ENCODE measurements around the gene RAB25.
"Not testable (repeated sequence)": the region's sequence is repeated elsewhere in the genome, so short reads cannot be mapped to it uniquely, and the experiment has no call there.

RAB25 gene

DNA sequence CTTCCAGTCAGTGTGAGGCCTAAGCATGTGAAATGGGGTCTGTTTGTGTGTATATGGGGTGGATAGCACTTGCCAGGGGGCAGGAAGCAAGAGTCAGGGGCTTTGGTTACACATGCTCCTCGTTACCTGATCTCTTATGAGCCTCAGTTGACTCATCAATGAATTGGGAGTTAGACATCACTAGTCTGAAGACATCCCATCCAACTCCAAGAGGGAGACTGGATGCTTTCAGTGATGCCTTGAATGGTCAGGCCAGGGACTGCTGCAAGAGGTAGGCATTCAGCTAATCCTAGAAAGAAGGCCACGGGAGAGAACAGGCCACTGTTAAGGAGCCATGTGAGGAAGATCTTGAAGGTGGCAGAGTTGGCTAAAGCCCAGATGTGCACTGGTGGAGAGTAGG is 6.3 kb downstream of the RAB25 start:
- no peak overlapping the region for H3K4me3 ChIP-seq (ENCODE audit: low read depth, low read length)
- TF ChIP-seq, protein P1, sequence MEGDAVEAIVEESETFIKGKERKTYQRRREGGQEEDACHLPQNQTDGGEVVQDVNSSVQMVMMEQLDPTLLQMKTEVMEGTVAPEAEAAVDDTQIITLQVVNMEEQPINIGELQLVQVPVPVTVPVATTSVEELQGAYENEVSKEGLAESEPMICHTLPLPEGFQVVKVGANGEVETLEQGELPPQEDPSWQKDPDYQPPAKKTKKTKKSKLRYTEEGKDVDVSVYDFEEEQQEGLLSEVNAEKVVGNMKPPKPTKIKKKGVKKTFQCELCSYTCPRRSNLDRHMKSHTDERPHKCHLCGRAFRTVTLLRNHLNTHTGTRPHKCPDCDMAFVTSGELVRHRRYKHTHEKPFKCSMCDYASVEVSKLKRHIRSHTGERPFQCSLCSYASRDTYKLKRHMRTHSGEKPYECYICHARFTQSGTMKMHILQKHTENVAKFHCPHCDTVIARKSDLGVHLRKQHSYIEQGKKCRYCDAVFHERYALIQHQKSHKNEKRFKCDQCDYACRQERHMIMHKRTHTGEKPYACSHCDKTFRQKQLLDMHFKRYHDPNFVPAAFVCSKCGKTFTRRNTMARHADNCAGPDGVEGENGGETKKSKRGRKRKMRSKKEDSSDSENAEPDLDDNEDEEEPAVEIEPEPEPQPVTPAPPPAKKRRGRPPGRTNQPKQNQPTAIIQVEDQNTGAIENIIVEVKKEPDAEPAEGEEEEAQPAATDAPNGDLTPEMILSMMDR (IDR thresholded peaks at IDR 0.05; ENCODE audit: low read depth, low read length, missing control alignments), result no peak
- no peak for DNase-seq (ENCODE audit: low read depth)

DNA sequence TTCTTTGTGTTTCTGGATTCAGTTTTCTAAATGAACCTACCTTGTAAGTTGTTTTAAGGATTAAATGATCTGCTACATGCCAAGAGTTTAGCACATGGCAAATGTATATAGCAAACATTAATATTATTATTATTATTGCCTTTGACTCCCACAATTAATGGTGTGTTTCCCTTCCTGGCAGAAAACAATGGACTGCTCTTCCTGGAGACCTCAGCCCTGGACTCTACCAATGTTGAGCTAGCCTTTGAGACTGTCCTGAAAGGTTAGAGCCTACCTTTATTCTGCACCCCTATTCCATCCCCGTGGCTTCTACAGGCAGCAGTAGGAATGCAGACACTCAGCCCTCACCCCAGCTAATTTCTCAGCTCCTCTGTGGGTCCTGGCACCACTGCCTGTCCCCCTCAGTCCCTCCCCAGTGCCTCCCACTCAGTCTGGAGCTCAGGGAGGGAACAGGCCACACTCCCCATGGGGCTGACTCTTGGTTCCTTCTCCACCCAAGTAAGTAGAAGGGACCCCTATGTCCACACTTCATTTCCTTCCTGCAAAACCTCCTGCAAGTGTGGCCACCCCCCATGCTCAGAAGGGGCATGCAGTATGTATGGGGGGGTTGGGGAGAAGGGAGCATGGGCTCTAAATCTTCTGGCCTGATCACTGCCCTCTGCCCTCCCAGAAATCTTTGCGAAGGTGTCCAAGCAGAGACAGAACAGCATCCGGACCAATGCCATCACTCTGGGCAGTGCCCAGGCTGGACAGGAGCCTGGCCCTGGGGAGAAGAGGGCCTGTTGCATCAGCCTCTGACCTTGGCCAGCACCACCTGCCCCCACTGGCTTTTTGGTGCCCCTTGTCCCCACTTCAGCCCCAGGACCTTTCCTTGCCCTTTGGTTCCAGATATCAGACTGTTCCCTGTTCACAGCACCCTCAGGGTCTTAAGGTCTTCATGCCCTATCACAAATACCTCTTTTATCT is 8.8 kb downstream of the RAB25 start:
- no peak for DNase-seq (ENCODE audit: low read depth)
- no peak overlapping the region for H3K4me3 ChIP-seq (ENCODE audit: low read depth, low read length)
- TF ChIP-seq, protein P1 (IDR thresholded peaks at IDR 0.05; ENCODE audit: low read depth, low read length, missing control alignments), result no peak

DNA sequence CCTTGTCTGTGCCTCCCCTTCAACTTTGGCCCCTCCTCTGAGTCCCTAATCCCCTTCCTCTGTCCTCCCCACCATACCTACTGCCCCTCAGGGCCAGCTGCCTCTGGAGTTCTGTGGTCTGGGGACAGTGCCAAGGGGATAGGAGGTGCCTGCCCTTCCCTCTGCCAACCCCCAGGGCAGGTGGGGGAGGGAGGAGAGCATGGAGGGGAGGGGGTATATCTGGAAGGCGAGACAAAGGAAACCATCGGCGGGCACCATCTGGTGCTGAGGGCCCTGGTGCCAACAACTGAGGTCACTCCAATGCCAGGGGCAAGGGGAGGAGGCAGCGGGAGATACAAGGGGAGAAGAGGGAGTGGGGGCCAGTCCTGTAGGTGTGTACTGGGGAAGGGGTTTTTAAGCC is 9.6 kb downstream of the RAB25 start:
- TF ChIP-seq, protein P1 (IDR thresholded peaks at IDR 0.05; ENCODE audit: low read depth, low read length, missing control alignments), result no peak
- no peak for DNase-seq (ENCODE audit: low read depth)
- no peak overlapping the region for H3K4me3 ChIP-seq (ENCODE audit: low read depth, low read length)

DNA sequence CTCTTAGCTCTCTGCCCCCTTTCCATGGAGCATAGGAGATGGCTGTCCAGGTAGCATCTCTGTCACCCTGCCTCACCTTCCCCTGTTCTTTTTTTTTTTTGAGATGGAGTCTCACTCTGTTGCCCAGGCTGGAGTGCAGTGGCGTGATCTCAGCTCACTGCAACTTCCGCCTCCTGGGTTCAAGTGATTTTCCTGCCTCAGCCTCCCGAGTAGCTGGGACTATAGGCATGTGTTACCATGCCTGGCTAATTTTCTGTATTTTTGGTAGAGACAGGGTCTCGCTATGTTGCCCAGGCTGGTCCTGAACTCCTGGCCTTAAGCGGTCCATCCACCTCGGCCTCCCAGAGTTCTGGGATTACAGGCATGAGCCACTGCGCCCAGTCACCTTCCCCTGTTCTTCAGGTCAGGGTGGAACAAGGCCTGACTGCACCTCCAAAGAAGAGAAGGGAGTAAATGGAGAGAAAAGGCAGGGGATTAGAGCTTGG is 10.4 kb downstream of the RAB25 start:
- DNase-seq (ENCODE audit: low read depth); H3K4me3 ChIP-seq (ENCODE audit: low read depth, low read length): not testable (repeated sequence)

DNA sequence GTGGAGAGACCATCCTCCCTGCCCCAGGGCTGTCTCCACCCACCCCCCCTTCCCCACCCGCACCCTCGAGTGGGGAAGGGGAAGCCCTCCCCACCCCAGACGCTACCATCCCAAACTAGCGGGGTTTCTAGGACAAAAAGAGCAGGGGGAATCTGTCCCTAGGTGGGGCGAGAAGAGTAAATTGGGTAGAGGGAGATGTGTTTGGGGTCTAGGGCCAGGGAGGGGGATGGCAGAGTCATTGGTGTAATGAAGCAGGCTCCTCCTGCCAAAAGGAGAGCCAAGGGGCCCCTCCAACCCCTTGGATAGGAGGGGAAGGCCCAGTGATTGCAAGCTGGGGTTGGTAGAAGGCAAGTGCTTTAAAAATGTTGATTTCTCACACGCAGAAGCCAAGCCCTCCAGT is 11.3 kb downstream of the RAB25 start:
- no peak overlapping the region for H3K4me3 ChIP-seq (ENCODE audit: low read depth, low read length)
- DNase-seq (ENCODE audit: low read depth), result no peak
- TF ChIP-seq, protein P1 (IDR thresholded peaks at IDR 0.05; ENCODE audit: low read depth, low read length, missing control alignments), result no peak

DNA sequence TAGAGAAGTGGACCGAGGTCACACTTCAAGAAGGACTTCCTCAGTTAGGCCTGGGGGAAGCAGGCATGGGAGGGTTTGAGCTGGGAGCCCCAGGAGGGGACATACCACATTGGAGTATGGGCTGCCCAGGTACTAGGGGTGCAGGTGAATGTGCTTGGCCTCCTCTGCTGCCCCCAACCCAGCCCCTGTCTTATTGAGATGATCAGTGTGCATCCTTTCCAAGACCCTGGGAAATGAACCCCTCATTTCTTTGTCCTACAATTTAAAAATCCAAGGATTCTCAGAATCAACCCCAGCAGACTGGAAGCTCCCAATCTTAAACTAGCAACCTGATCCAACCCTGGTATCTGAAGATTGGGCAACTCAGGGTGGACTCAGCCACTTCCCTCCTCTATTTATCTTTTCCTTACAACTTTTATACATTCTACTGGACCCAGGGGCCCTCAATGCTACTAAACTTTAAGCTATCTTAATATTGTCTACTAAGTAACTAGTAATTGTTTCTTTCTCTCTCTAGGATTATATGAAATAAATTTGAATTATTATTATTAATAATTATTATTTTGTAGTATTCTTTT is 12.2 kb downstream of the RAB25 start:
- TF ChIP-seq, protein P1 (IDR thresholded peaks at IDR 0.05; ENCODE audit: low read depth, low read length, missing control alignments), result no peak
- DNase-seq (ENCODE audit: low read depth), result no peak
- H3K4me3 ChIP-seq (ENCODE audit: low read depth, low read length), result no peak overlapping the region

DNA sequence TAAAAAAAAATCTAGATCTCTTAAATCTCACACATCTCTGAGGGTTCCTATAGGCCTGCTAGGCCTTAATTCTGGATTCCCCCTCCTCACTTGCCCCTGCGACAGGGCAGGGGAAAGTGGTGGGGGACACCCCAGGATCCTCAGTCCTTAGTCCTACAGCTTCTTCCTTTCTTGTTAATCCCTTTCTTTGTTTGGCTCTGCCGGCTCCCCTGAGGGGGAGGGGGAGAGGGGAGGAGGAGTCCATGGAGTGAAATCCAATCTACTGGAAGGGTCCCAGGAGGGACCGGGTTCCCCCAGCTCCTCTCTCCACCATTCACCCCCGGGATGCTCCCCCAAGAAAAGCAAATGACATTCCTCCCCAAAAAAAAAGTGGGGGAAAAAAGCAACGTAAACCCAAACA is 12.8 kb downstream of the RAB25 start:
- TF ChIP-seq, protein P1 (IDR thresholded peaks at IDR 0.05; ENCODE audit: low read depth, low read length, missing control alignments), result no peak
- no peak overlapping the region for H3K4me3 ChIP-seq (ENCODE audit: low read depth, low read length)
- DNase-seq (ENCODE audit: low read depth), result no peak
